Left lung (tissue), 10 donors: ENCODE data around the gene FGFR1OP2. TPM values are rescaled to one million over a fixed set of nuclear protein-coding genes. Genes with fewer than 3 reads are reported as not detected.
"Not testable (repeated sequence)": the region's sequence is repeated elsewhere in the genome, so short reads cannot be mapped to it uniquely, and the experiment has no call there.

Experiments
- ATAC-seq: fragments of 200-7000 bp; cut with Tn5 transposase; one replicate; pipeline ENCODE4 v1.9.1; 2020; ENCODE audit warnings: moderate library complexity
- DNase-seq, 4 donors: peaks; one replicate each; pipeline ENCODE4 v3.0.0-alpha.2; 2013 to 2020
- H3K27ac ChIP-seq, 2 donors: fragments of 200-600 bp; sonication (generic) in 1 of 2; one replicate each; pipeline versions ENCODE4 v1.5.0 to v1.8.0; 2020 to 2021
- H3K27me3 ChIP-seq, 2 donors: fragments of 200-600 bp; sonication (generic) in 1 of 2; one replicate each; pipeline versions ENCODE4 v1.5.0 to v1.8.0; 2020 to 2021
- H3K36me3 ChIP-seq, 2 donors: fragments of 200-600 bp; sonication (generic) in 1 of 2; one replicate each; pipeline versions ENCODE4 v1.5.0 to v1.8.0; 2020 to 2021
- H3K4me1 ChIP-seq, 2 donors: fragments of 200-600 bp; one replicate each; pipeline ENCODE4 v1.8.0; 2021
- H3K4me3 ChIP-seq, 2 donors: fragments of 200-600 bp; sonication (generic) in 1 of 2; one replicate each; pipeline versions ENCODE4 v1.5.0 to v1.8.0; 2020 to 2021; ENCODE audit warnings: mild to moderate bottlenecking in 1 of 2
- H3K9me3 ChIP-seq, 2 donors: fragments of 200-600 bp; sonication (generic) in 1 of 2; one replicate each; pipeline versions ENCODE4 v1.5.0 to v1.8.0; 2020 to 2021
- intact Hi-C, 2 donors: fragments of 100-400 bp; cut with DNase I; formaldehyde crosslinking; loops; one replicate each; pipeline versions ENCODE4 v1.11.2 to v1.14.2; 2022
- polyA plus RNA-seq, 6 donors: library from polyadenylated mRNA; unstranded; fragments of 120-200 nt; gene quantifications; one replicate each; pipeline ENCODE4 v1.2.1, GENCODE V29; 2013; ENCODE audit not compliant: insufficient read length in 6 of 6
- total RNA-seq, 2 donors: library from RNA; stranded (reverse); fragmentation: NEBNext Ultra II Directional; extraction: Animal tissue kit (Norgen Biotek cat#: 25700); gene quantifications; one replicate each; pipeline ENCODE4 v1.2.1, GENCODE V29; 2021
- TF ChIP-seq, protein P1 (sequence below), 2 donors: fragments of 200-600 bp; sonication (generic) in 1 of 2; IDR thresholded peaks; one replicate each; pipeline versions ENCODE4 v1.5.0 to v1.8.0; 2021; ENCODE audit warnings: antibody characterized with exemption in 2 of 2
- donor health status: DM: no; HTN: yes; CAD: no.
- donor health status: DM: no; HTN: no; CAD: no.

The FGFR1OP2 gene
- total and polyA plus RNA-seq, 8 donors: 44.0 to 101 (median 83.5) TPM

- H3K9me3 ChIP-seq: peaks cover 0 to 9% of the 10 kb centered on the region in 2 donors
- H3K4me1 ChIP-seq: peaks cover 0 to 42% of the 10 kb centered on the region in 2 donors
- TF ChIP-seq, protein P1, sequence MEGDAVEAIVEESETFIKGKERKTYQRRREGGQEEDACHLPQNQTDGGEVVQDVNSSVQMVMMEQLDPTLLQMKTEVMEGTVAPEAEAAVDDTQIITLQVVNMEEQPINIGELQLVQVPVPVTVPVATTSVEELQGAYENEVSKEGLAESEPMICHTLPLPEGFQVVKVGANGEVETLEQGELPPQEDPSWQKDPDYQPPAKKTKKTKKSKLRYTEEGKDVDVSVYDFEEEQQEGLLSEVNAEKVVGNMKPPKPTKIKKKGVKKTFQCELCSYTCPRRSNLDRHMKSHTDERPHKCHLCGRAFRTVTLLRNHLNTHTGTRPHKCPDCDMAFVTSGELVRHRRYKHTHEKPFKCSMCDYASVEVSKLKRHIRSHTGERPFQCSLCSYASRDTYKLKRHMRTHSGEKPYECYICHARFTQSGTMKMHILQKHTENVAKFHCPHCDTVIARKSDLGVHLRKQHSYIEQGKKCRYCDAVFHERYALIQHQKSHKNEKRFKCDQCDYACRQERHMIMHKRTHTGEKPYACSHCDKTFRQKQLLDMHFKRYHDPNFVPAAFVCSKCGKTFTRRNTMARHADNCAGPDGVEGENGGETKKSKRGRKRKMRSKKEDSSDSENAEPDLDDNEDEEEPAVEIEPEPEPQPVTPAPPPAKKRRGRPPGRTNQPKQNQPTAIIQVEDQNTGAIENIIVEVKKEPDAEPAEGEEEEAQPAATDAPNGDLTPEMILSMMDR (IDR thresholded peaks at IDR 0.05): no peak
- peak overlapping the region in 1 of 2 donors; percentile 80 for H3K27ac ChIP-seq
- intact Hi-C loops: no loop called here
- ATAC-seq: peak; percentile 94
- H3K36me3 ChIP-seq: peaks cover 0 to 31% of the 10 kb centered on the region in 2 donors
- no peaks in the 10 kb centered on the region for H3K27me3 ChIP-seq
- peak in 1 of 4 donors; percentile 57 for DNase-seq
- H3K4me3 ChIP-seq: no peak overlapping the region
Observed at GRCh38 chr12:26953447-26953846, 15.2 kb downstream of the FGFR1OP2 start.

- intact Hi-C loops: no loop called here
- H3K36me3 ChIP-seq: peaks cover 0 to 35% of the 10 kb centered on the region in 2 donors
Observed at GRCh38 chr12:26954027-26954426, 15.8 kb downstream of the FGFR1OP2 start.

GRCh38 chr12:26961391-26961790 lies 23.1 kb downstream of the FGFR1OP2 start:
- intact Hi-C loops, H3K4me3 ChIP-seq, H3K27me3 ChIP-seq, H3K4me1 ChIP-seq, H3K27ac ChIP-seq, ATAC-seq, H3K9me3 ChIP-seq, DNase-seq: not testable (repeated sequence)
- H3K36me3 ChIP-seq: peaks cover 0 to 69% of the 10 kb centered on the region in 2 donors

More at GRCh38 chr12:26954027-26954426, 15.8 kb downstream of the FGFR1OP2 start:
- H3K4me1 ChIP-seq: peaks cover 0 to 42% of the 10 kb centered on the region in 2 donors
- peak overlapping the region in 1 of 2 donors; percentile 80 for H3K27ac ChIP-seq
- peak; percentile 49 for ATAC-seq
- no peak for DNase-seq
- H3K9me3 ChIP-seq: peaks cover 0 to 3% of the 10 kb centered on the region in 2 donors
- H3K4me3 ChIP-seq: no peak overlapping the region
- no peaks in the 10 kb centered on the region for H3K27me3 ChIP-seq
- TF ChIP-seq, protein P1 (IDR thresholded peaks at IDR 0.05): no peak

- ATAC-seq (no peak), DNase-seq (no peak)
- TF ChIP-seq, protein P1 (IDR thresholded peaks at IDR 0.05): no peak
- no peak overlapping the region for H3K27ac ChIP-seq
- no peak overlapping the region for H3K4me3 ChIP-seq
- H3K4me1 ChIP-seq: no peaks in the 10 kb centered on the region
- H3K36me3 ChIP-seq: peaks cover 0 to 67% of the 10 kb centered on the region in 2 donors
- no peaks in the 10 kb centered on the region for H3K27me3 ChIP-seq
- H3K9me3 ChIP-seq: no peaks in the 10 kb centered on the region
- intact Hi-C loops: no loop called here
Observed at GRCh38 chr12:26961803-26962202, 23.5 kb downstream of the FGFR1OP2 start.

DNA sequence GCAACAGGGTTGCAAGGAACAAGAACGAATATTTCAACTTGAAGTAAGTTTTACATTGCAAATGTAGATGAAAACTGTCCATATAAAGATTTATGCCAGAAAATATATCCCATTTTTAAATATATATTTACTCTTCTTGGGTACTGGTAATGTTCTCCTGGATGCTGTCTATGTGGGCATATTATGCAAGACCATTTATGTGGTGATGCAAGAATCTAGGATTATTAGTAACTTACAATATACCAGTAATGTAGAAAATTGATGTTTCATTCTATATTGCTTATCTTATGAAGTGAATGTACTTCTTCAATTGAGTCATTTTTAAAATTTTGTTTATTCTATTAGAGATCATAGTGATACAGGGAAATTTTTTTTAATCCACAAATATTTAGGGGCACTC lies 25.1 kb downstream of the FGFR1OP2 start:
- H3K36me3 ChIP-seq: peaks cover 0 to 65% of the 10 kb centered on the region in 2 donors

More for the DNA sequence above, 25.1 kb downstream of the FGFR1OP2 start:
- no peak overlapping the region for H3K4me3 ChIP-seq
- no peak for DNase-seq
- no peak for ATAC-seq
- TF ChIP-seq, protein P1 (IDR thresholded peaks at IDR 0.05): no peak
- H3K27ac ChIP-seq: no peak overlapping the region
- intact Hi-C loops: no loop called here
- no peaks in the 10 kb centered on the region for H3K4me1 ChIP-seq
- H3K9me3 ChIP-seq: no peaks in the 10 kb centered on the region
- no peaks in the 10 kb centered on the region for H3K27me3 ChIP-seq
